Fibroblast of peridontal ligament (primary cell): ENCODE data around the gene RNASEH2B.

ENCODE experiments used
- DNase-seq: peaks from one replicate; pipeline ENCODE4 v3.0.0-alpha.2; 2010; ENCODE audit errors: extremely low read depth

RNASEH2B gene

DNA sequence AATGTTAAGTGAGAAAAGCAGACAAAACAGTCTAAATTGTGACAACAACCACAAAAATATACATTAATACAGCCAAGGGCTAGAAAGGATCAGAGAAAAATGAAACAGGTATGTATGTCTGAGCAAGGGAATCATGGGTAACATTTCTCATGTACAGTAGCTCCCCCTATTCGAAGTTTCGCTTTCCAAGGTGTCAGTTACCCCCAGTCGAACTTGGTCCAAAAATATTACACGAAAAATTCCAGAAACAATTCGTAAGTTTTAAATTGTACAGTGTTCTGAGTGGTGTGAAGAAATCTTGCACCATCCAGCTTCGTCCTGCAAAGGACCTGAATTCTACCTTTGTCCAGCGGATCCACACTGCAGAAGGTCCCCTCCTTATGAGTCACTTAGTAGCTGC lies 1.8 kb upstream of the RNASEH2B start:
- DNase-seq = no peak

DNA sequence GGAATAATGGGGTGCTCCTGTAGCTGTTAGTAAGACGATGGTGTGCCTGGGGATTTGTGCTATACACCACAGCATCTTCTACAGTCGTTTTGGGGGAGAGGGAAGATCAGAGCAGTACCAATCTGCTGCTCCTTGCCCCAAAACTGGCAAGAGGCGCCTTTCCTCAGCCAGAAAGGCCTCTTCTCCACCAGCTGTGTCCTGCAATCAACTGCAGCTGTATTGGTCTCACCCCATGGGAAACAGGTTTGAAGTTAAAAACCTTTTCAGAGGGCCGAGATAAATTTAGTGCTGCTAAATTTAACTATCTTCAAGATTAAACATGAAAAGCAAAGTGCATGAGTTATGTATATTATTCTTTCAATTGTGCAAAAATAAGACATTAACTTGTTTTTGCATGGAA lies 1.2 kb upstream of the RNASEH2B start:
- DNase-seq = no peak

DNA sequence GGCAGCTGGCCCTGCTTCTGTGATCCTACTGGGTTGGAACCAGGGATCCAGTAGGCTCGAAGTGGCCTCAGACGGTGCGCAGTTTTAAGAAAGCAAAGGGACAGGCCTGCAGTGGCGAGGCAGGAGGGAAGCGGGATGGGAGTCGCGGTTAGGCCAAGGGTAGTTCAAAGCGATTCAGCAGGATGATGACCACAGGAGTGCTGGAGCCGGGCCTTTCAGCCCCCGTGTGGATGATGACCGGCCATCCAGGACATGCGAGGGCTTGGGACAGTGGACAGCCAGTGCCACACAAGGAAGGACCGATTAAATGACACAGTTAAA lies 854 bp downstream of the RNASEH2B start:
- peak; percentile 40 for DNase-seq

GRCh38 chr13:50911081-50911631 lies 1.6 kb downstream of the RNASEH2B start:
- DNase-seq = peak; percentile 25

GRCh38 chr13:50911937-50912795 lies 2.6 kb downstream of the RNASEH2B start:
- peak; percentile 96 for DNase-seq

DNA sequence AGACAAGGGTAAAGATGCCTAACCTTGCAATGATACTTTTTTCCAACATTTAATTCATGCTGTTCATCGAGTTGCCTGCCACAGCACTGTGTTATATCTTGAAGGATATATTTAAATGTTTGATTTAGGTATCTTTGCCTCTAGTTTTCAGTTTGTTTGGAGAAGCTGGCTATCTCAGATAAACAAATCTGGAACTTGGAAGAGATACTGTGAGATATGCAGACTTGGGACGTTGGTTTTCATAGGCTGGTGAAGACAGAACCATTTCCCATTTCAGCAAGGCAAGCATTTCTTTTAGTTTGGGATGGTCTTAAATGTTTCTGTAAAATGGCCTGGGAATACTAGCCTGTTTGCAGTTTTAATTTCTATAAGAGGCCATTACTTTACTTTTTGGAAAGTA lies 3.3 kb downstream of the RNASEH2B start:
- peak; percentile 29 for DNase-seq

DNA sequence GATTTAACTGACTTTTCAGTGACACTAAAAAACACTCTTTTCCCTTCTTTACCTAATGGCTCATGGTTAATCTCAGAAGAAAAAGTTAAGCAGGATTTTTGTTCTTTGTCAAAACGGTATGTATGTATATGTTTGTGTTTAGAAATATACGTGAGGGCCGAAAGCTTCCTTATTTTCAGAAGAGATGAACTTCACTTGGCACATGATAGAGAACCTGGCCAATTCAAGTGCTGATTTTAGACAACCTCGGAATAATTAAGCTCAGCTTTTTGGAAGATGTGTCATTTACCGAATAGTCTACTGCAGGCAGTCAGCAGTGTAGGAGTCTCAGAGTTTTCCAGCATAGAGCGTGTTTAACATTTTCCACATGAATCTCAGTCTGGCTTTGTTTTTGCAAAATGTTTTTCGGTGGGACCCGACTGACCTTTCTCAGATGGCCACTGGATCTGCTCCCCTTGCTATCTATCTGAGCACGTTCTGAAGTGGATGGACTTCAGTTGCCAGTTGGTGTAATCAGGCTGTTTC lies 4.6 kb downstream of the RNASEH2B start:
- peak; percentile 52 for DNase-seq

GRCh38 chr13:50914848-50915247 lies 5.3 kb downstream of the RNASEH2B start:
- DNase-seq = no peak

GRCh38 chr13:50915565-50915964 lies 6.0 kb downstream of the RNASEH2B start:
- DNase-seq = no peak

GRCh38 chr13:50916701-50917184 lies 7.2 kb downstream of the RNASEH2B start:
- no peak for DNase-seq

DNA sequence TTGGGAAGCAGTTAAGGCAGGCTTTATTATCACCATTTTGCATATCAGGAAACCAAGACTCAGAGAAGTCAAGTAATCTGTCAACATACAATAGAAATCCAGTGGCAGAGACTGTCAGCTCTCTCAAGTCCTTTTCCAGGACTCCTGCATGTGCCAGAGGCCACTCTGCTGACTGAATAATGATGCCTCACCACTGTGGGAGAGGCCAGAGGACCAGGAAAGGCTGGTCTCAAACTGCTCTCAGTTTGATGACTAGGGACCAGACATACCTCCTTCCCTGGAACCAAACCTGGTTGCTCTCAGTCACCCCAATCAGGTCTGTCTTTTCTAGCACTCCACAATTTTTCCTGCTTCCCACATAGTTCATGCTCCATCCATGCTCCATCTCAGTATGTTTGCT lies 8.0 kb downstream of the RNASEH2B start:
- DNase-seq = no peak

GRCh38 chr13:50918567-50918966 lies 9.0 kb downstream of the RNASEH2B start:
- DNase-seq = no peak

- peak; percentile 12 for DNase-seq
Measured at GRCh38 chr13:50919277-50919676, 9.7 kb downstream of the RNASEH2B start.

DNA sequence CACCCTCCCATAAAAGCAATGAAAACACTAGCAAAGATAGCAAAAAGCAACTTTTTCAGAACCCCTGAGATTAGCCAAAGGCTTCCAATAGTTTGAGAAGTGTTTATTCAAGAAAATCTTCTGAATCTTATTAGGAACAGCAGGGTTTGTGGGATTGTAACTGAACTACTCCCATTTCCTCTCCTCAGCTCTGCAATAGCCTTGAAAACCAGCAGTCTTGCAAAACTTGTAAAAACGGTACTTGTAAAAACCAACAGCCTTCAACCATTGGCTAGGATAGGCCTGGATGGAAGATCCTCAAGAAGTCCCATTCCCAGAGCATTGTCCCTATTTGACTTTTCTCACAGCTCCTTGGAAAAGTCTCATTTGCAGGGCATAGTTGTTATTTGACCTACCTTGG lies 12.1 kb downstream of the RNASEH2B start:
- no peak for DNase-seq

DNA sequence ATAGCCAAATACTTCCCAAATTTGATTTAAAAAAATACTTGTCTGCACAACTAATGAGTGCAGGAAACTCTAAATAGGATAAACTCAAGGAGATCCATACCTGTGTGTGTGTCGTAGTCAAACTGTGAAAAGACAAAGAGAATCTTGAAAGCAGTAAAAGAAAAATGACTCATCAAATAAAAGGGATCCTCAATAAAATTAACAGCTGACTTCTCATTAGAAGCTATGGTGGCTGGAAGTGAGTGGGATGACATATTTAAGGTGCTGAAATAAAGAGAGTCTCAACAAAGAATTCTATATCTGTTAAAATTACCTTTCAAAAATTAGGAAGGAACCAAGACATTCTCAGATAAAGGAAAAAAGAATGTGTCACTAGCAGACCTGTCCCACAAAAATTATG lies 13.7 kb downstream of the RNASEH2B start:
- DNase-seq = no peak

DNA sequence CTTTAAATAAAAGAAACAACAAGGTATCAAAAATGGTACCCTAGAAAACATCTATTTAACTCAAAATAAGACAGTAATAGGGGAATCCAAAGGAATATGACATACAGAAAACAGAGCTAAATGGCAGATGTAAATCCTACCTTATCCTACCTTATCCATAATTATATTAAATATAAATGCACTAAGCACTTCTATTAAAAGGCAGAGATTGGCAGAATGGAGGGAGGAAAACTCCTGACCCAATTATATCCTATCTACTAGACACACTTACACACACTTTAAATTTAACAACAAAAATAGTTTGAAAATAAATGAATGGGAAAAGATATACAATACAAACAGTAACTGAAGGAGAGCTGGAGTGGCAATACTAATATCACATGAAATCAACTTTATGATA lies 14.4 kb downstream of the RNASEH2B start:
- DNase-seq = no peak

GRCh38 chr13:50927701-50928100 lies 18.1 kb downstream of the RNASEH2B start:
- no peak for DNase-seq

- DNase-seq = peak; percentile 41
Measured at GRCh38 chr13:50928102-50928501, 18.5 kb downstream of the RNASEH2B start.

- peak; percentile 24 for DNase-seq
Measured at GRCh38 chr13:50928659-50929462, 19.3 kb downstream of the RNASEH2B start.

DNA sequence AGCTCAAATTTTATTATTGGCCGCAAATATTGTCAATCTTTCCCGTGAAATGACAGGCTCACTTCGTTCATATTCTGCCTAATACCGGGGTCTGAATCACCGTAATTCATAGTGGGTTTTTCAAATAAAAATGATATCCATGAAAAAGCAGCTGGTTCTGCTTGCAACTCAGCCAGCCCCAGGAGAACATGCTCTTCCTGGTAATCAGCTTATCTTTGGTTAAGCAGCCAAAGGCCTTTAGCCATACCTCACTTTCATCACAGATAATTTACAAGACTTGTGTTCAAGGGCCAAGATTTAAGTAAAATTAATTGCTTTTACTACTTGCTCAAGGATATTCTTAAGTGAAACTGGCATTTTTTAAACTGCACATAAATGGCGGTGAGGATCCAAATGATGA lies 22.5 kb downstream of the RNASEH2B start:
- no peak for DNase-seq

DNA sequence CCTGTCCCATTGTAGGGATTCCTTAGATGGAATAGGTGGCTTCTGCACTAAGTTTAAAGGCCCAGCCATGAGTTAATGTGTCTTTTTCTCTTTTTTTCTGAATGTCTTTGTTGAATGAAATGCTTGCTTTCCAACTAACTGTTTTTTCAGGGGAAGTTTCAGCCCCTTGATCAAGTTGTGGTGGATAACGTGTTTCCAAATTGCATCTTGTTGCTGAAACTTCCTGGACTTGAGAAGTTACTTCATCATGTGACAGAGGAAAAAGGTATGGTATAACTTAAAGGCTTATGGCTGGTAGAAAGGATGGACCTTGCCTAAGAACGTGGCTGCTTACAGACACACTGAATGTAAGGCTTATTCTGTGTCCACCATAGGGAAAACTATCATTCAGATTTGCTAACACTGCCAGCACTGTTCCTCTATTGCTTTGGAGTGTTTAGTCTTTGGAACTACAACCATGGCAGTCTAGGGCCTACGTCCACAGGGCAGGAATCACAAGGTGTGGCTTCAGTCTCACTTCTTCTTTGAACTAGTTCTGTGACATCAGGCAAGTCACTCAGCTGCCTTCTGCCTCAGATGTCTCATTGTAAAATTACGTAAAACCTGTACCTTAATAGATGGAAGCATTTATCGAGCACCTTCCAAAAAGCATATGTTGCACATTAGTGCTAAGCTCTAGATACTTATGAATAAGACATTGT lies 25.3 kb downstream of the RNASEH2B start:
- DNase-seq = no peak

GRCh38 chr13:50936679-50937078 lies 27.1 kb downstream of the RNASEH2B start:
- DNase-seq = peak; percentile 33
